Stimulated activated CD4-positive, alpha-beta T cell treated with anti-CD3 and anti-CD28 coated beads, Interleukin-4, amount 100 ng/mL, for 4 hours (primary cell): ENCODE data around the gene TFF2.

Experiments
- DNase-seq, 2 experiments: peaks; one replicate each; pipeline ENCODE4 v3.0.0-alpha.2; 2020

Gene TFF2

GRCh38 chr21:42350927-42351426 is at the start of gene TFF2:
Gene TFF2 (minus strand): TSS chr21:42350994. CDS start chr21:42350957, 37 bp downstream.
- DNase-seq: no peak

GRCh38 chr21:42400525-42400924 is 49.7 kb upstream of the TFF2 start:
- DNase-seq: no peak

- DNase-seq: no peak
Measured at GRCh38 chr21:42398436-42399028, 47.7 kb upstream of the TFF2 start.

GRCh38 chr21:42397746-42398394 is 47.1 kb upstream of the TFF2 start:
- no peak for DNase-seq

GRCh38 chr21:42396799-42397745 is 46.3 kb upstream of the TFF2 start:
- no peak for DNase-seq

- DNase-seq: no peak
Measured at GRCh38 chr21:42395905-42396651, 45.3 kb upstream of the TFF2 start, which contains the start of gene TMPRSS3. Gene TMPRSS3 (minus strand): TSS chr21:42396052. CDS start chr21:42395417, 635 bp downstream.

GRCh38 chr21:42395302-42395701 is 44.5 kb upstream of the TFF2 start:
- DNase-seq: no peak

- no peak for DNase-seq
Measured at GRCh38 chr21:42393443-42393950, 42.7 kb upstream of the TFF2 start.

- no peak for DNase-seq
Measured at GRCh38 chr21:42392731-42393442, 42.1 kb upstream of the TFF2 start.

GRCh38 chr21:42391297-42391696 is 40.5 kb upstream of the TFF2 start:
- no peak for DNase-seq

GRCh38 chr21:42390696-42391095 is 39.9 kb upstream of the TFF2 start:
- no peak for DNase-seq

GRCh38 chr21:42390193-42390592 is 39.4 kb upstream of the TFF2 start:
- no peak for DNase-seq

- DNase-seq: no peak
Measured at GRCh38 chr21:42389449-42389835, 38.6 kb upstream of the TFF2 start.

- DNase-seq: no peak
Measured at GRCh38 chr21:42388740-42389448, 38.1 kb upstream of the TFF2 start.

- DNase-seq: no peak
Measured at GRCh38 chr21:42387843-42388340, 37.1 kb upstream of the TFF2 start.

GRCh38 chr21:42387164-42387563 is 36.4 kb upstream of the TFF2 start:
- no peak for DNase-seq

GRCh38 chr21:42386034-42386591 is 35.3 kb upstream of the TFF2 start:
- DNase-seq: no peak

GRCh38 chr21:42385619-42386018 is 34.8 kb upstream of the TFF2 start:
- no peak for DNase-seq

GRCh38 chr21:42384989-42385388 is 34.2 kb upstream of the TFF2 start:
- DNase-seq: no peak

GRCh38 chr21:42384156-42384945 is 33.6 kb upstream of the TFF2 start:
- DNase-seq: no peak
